SK-N-SH treated with all-trans-retinoic acid at 6 μM for 48 hours (cell line): ENCODE measurements around the gene PILRB.

Experiments used
- PPARA ChIP-seq: fragments of 250-450 bp; sonication (Bioruptor Pico); IDR thresholded peaks from 2 replicates; pipeline ENCODE4 v1.5.0; 2020; ENCODE audit warnings: mild to moderate bottlenecking, borderline replicate concordance
- TCF4 ChIP-seq: fragments of 250-450 bp; sonication (Bioruptor Pico); IDR thresholded peaks from 2 replicates; pipeline ENCODE4 v1.8.0; 2021; ENCODE audit warnings: mild to moderate bottlenecking, moderate library complexity, borderline replicate concordance
- ZNF70 ChIP-seq: fragments of 450-650 bp; formaldehyde crosslinking; IDR thresholded peaks from 2 replicates; pipeline ENCODE4 v1.5.0; 2020; ENCODE audit warnings: mild to moderate bottlenecking, moderate library complexity
- TF ChIP-seq, protein P1 (sequence below): fragments of 250-450 bp; sonication (Bioruptor Pico); IDR thresholded peaks from 2 replicates; pipeline ENCODE4 v1.5.1; 2021; ENCODE audit warnings: mild to moderate bottlenecking, moderate library complexity

DNA sequence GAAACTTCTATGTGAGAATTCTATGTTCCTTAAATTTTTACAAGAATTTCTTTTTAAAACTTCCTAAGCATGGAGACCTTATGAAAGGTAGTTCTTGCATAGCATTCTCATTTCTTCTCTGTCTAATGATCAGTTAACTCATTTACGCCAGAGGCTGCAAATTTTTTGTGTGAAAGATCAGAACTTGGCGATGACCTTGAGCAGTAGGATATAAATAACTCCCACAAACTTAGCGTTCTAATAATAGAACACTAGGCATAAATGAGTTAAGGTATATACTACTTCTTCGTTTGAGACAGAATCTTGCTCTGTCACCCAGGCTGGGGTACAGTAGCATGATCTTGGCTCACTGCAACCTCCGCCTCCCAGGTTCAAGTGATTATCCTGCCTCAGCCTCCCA lies 29.0 kb downstream of the PILRB start:
- TF ChIP-seq PPARA = no peak
- TF ChIP-seq, protein P1, sequence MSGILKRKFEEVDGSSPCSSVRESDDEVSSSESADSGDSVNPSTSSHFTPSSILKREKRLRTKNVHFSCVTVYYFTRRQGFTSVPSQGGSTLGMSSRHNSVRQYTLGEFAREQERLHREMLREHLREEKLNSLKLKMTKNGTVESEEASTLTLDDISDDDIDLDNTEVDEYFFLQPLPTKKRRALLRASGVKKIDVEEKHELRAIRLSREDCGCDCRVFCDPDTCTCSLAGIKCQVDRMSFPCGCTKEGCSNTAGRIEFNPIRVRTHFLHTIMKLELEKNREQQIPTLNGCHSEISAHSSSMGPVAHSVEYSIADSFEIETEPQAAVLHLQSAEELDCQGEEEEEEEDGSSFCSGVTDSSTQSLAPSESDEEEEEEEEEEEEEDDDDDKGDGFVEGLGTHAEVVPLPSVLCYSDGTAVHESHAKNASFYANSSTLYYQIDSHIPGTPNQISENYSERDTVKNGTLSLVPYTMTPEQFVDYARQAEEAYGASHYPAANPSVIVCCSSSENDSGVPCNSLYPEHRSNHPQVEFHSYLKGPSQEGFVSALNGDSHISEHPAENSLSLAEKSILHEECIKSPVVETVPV (CRISPR knock-in tag) = no peak
- no peak for TF ChIP-seq TCF4
- TF ChIP-seq ZNF70 (CRISPR knock-in tag) = no peak
